Mononuclear cell (primary cell): Measurements from ENCODE around the gene ACOX3. TPM values are rescaled to one million over a fixed set of nuclear protein-coding genes. Genes with fewer than 3 reads are reported as not detected.

ENCODE experiments used
- H3K27me3 ChIP-seq: 2 replicates; pipeline ENCODE4 v1.6.0; 2011; ENCODE audit warnings: low read length, control low read depth; ENCODE audit not compliant: insufficient read depth
- H3K4me1 ChIP-seq: 2 replicates; pipeline ENCODE4 v1.5.1; 2011; ENCODE audit warnings: mild to moderate bottlenecking, low read length, control low read depth; ENCODE audit not compliant: insufficient read depth
- H3K4me3 ChIP-seq: 2 replicates; pipeline ENCODE4 v1.5.1; 2011; ENCODE audit warnings: mild to moderate bottlenecking, low read length, moderate library complexity
- H3K9me3 ChIP-seq: 2 replicates; pipeline ENCODE4 v1.5.1; 2011; ENCODE audit warnings: low read depth, mild to moderate bottlenecking, control low read depth, low read length
- total RNA-seq: library from RNA; depleted of rRNA; stranded (reverse); fragments of >200 nt; gene quantifications from one replicate; pipeline ENCODE4 v1.2.3, GENCODE V29; 2012

The ACOX3 gene
- total RNA-seq, 1 donor, result 5.1 TPM

DNA sequence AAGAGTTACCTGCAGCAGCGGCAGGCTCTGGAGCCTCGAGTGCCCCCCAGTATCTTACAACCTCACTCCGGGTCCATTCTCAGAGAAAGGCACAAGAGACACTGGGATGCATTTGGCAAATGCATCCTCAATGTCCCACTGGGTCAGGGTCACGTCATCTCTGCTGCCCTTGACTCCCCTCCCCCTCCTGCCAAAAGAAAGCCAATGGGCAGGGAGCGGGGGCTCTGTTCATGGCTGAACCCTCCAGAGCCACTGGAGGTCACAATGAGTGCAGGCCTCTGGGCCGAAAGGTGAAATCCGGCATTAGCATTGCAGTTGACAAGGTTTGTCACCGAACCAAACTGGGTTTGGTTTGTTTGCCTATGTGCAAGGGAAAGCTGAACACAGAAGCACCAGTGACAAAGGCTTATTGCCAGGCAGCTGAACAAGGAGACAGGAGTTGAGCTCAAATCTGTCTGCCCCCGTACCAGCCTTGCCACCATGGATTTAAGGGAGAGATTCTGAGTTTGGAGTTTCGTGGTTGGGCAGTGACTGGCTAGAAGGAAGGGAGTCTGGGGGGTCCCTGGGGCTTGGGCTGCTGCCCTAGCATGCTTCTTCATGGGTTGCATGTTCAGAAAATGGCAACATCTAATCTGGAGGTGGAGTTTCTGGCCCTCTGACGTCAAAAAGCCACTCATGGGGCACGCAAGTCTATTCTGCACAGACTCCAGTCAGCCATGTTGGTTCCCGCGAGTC, 106.6 kb downstream of the ACOX3 start:
- H3K27me3 ChIP-seq, result no peaks in the 10 kb centered on the region
- no peaks in the 10 kb centered on the region for H3K9me3 ChIP-seq

DNA sequence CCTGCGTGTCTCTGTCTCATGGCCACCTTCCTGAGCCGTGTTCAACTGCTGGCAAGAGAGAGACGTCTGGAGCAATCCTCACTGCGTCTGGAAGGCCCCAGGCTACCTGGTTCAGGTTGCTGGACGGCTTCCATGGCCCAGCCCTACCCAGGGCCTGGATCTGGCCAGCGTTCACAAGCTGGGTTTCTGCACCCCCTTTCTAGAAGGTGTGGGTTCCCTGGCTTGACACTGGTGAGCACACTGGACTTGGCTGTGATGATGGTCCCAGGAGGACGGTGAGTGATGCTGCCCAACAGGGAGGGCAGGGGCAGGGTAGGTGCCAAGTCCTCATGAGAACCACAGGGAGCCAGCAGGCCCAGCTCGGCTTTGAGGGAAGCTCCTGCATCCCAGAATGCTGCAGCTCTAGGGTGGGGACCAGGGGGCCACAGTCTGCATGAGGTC, 107.6 kb downstream of the ACOX3 start:
- Histone ChIP-seq H3K4me3 (no peak overlapping the region), H3K4me1 (no peaks in the 10 kb centered on the region), H3K27me3 (no peaks in the 10 kb centered on the region), H3K9me3 (no peaks in the 10 kb centered on the region)

More for the DNA sequence above, 106.6 kb downstream of the ACOX3 start:
- Histone ChIP-seq H3K4me3 (no peak overlapping the region), H3K4me1 (no peaks in the 10 kb centered on the region)

GRCh38 chr4:8332038-8332857, 108.3 kb downstream of the ACOX3 start:
- Histone ChIP-seq H3K4me3 (no peak overlapping the region), H3K4me1 (no peaks in the 10 kb centered on the region), H3K27me3 (no peaks in the 10 kb centered on the region), H3K9me3 (no peaks in the 10 kb centered on the region)

- Histone ChIP-seq H3K4me1 (no peaks in the 10 kb centered on the region), H3K4me3 (no peak overlapping the region), H3K9me3 (no peaks in the 10 kb centered on the region), H3K27me3 (no peaks in the 10 kb centered on the region)
Observed at GRCh38 chr4:8331575-8331955, 109.0 kb downstream of the ACOX3 start.

DNA sequence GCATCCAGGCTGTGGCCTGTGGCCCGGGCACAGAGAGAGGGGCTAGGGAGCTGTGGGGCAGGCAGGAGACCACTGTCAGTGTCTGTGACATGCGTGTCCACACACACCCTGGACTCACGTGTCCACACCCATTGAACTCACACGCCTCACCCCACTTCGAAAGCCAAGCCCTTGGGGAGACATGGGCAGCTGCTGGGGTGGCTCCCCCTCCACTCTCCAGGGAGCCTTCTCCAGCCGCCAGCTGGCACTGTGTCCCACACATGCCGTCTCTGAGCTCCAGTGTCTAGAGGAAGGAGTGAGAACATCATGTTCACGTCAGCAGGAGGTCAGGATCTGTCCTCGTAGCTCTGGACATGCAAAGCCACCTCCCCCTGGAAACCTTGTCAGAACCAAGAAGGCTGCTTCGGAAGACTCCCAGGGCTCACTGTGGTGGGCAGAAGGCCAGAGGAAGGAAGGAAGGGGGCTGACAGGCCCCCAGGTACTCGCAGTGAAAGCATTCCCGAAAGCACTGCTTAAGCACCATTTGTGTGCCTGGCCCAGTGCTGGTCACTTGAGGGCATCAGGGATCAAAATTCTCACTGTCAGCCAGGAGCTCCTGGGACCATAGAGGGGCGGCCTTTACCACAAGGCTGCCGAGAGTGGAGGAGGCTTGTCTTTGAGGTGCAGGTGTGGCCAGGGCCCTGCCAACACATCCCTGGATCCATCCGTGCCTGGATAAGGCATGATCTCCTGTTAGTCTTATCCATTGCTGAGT, 109.5 kb downstream of the ACOX3 start:
- Histone ChIP-seq H3K9me3 (no peaks in the 10 kb centered on the region), H3K4me1 (no peaks in the 10 kb centered on the region), H3K4me3 (no peak overlapping the region), H3K27me3 (no peaks in the 10 kb centered on the region)

DNA sequence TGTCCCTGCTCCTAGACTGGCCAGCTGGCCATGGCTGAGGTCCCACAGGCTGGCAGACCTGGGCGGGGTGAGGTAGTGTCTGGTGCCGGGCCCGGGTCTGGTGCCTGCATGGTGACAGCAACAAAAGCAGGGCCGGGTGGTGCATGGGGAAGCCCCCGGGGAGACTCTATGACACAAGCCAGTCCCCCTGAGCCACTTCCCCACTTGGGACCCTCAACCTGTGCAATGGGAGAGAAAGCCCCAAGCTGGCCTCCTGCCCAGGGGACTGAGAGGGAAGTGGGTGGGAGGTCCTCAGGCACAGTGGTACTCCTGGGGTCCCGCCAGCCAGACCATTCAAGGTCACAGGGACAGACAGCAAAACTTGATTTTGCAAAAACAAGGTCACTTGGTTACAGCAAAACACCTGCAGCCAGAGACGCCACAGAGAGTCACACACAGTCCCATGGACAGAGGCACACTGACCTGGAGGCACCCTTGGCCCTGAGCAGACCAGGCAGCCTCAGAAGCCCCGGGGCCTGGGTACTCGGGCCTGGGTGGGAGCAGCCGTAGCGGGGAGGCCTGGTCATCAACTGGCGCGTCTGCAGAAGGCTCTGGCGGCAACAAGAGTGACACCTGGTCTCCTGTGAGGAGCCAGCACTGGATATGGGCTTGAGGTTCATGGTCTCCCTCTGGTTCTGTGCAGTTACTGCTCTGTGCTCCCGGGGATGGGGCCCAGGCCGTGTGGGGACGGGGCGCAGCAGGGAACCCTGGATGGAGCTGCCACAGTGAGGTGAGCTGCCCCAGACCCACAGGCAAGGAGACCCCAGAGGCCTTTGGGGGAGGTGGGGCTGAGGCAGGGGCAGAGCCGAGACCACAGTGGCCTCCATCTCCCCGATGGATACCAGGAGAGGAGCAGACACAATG, 110.4 kb downstream of the ACOX3 start:
- no peaks in the 10 kb centered on the region for H3K27me3 ChIP-seq
- H3K4me3 ChIP-seq, result no peak overlapping the region
- H3K4me1 ChIP-seq, result no peaks in the 10 kb centered on the region
- H3K9me3 ChIP-seq, result no peaks in the 10 kb centered on the region

- H3K27me3 ChIP-seq, result no peaks in the 10 kb centered on the region
- no peaks in the 10 kb centered on the region for H3K4me1 ChIP-seq
- no peak overlapping the region for H3K4me3 ChIP-seq
Observed at GRCh38 chr4:8329560-8329858, 111.0 kb downstream of the ACOX3 start.

DNA sequence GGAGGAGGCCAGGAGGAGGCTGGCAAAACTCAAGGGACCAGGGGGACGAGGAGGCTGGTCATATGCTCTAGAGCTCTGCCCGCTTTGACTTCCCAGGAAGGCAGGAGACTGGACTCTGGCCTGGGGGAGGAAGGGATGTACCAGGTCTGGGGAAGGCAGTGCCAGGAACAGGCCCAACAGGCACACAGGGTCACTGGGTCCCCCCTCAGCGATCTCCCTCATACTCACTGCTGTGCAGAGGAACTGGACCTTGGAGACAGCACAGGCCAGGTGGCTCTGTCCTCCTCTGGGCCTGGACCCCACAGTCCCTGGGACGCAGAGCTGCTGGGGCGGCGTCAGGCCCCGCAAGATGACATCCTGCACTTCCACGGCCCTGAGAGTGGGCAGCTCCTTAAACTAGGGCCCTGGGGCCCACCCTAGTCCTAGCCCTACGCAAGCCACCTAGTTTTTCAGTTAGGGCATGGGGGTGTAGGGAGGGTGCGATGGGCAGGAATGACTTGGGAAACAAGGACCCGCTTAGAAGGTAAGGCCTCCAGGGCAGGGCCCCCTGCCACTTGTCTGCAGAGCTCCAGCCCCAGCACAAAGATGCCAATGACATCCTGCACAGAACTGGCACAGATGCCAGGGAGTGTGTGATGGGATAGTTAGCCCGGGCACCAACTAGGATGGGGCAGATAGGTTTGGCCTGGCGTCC, 111.5 kb downstream of the ACOX3 start:
- Histone ChIP-seq H3K9me3 (no peaks in the 10 kb centered on the region), H3K4me1 (no peaks in the 10 kb centered on the region), H3K27me3 (no peaks in the 10 kb centered on the region)

More at GRCh38 chr4:8329560-8329858, 111.0 kb downstream of the ACOX3 start:
- no peaks in the 10 kb centered on the region for H3K9me3 ChIP-seq

GRCh38 chr4:8328456-8328855, 112.1 kb downstream of the ACOX3 start:
- H3K4me1 ChIP-seq, result no peaks in the 10 kb centered on the region
- H3K27me3 ChIP-seq, result no peaks in the 10 kb centered on the region
- no peak overlapping the region for H3K4me3 ChIP-seq
- no peaks in the 10 kb centered on the region for H3K9me3 ChIP-seq

More for the DNA sequence above, 111.5 kb downstream of the ACOX3 start:
- H3K4me3 ChIP-seq, result no peak overlapping the region

DNA sequence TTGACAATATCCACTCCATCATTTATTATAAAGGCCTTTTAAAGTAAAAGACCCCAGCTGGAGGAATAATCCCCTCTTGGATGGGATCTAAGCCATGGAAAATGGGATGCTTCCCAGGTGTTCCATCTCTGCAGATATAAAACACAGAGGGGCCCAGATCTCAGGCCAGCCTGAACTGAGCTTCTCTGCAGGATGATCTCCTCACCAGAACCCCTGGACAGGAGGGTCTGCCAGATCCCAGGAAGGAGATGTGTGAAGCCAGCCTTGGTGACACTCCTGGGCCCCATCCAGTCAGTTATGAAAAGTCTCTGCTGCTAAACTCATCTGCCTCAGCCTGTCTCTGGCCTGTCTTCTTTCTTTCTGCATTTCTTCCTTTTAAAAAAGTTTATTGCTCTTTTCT, 114.3 kb downstream of the ACOX3 start:
- Histone ChIP-seq H3K4me1 (no peaks in the 10 kb centered on the region), H3K27me3 (no peaks in the 10 kb centered on the region), H3K4me3 (no peak overlapping the region), H3K9me3 (no peaks in the 10 kb centered on the region)

DNA sequence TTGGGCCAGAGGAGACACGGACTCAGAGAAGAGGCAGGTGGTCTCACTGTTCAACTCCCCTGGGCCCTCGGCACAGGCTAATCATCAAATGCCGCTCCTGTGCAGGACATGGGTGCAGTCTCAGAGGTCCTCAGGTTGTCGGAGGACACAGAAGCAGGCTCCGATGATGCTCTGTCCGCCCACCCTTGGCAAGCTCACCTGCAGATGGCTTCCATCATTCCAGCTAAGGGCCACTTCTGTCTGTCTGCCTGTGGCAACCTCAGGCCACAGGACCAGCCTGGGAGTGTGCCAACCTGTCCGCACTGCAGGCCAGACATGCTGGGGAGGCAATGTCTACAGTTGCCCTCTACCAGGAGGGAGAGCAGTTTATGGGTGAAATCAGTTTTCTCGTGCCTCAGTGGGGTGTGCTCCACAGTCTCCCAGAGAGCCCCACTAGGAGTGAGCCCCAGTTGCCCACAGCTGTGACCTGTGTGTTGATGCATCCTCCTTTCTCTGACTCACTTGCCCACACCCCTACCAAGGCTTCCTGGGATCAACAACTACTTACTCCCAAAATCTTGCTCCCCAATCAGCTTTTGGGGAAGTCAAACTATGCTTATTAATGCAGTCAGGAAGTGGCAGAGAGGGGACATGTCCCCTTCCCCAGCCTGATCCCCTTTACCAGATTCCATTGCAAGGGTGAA, 115.1 kb downstream of the ACOX3 start:
- Histone ChIP-seq H3K4me3 (no peak overlapping the region), H3K9me3 (no peaks in the 10 kb centered on the region), H3K27me3 (no peaks in the 10 kb centered on the region), H3K4me1 (no peaks in the 10 kb centered on the region)

GRCh38 chr4:8324640-8325239, 115.8 kb downstream of the ACOX3 start:
- Histone ChIP-seq H3K27me3 (no peaks in the 10 kb centered on the region), H3K9me3 (no peaks in the 10 kb centered on the region)

DNA sequence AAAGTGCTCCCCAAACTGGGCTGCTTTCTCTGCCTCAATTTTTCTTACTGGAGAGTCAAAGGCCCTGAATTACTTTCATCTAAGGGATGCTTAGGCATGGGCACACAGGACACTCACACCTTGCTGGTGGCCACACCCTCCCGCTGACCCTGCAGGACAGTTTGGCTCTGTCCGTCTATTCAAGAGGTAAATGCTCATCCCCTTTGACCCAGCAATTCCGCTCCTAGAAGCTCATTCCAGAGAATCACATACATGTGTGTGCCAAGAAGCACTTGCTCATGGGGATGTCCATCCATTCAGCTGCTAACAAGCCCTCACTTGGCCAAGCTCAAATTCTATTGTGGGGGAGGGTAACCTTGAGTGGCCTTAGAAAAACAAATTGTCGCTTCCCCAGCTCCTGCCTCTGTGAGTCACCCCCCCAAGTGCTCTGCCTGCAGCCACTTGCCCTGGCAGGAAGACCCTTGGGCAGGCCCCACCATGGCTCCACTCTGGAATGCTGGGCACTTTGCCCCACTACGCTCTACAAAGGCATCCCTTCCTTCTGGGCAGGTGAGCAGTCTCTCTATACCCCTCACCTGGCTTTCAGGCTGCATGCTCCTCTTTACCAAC, 116.5 kb downstream of the ACOX3 start:
- H3K4me1 ChIP-seq, result no peaks in the 10 kb centered on the region
- no peaks in the 10 kb centered on the region for H3K9me3 ChIP-seq
- no peak overlapping the region for H3K4me3 ChIP-seq
- no peaks in the 10 kb centered on the region for H3K27me3 ChIP-seq

More at GRCh38 chr4:8324640-8325239, 115.8 kb downstream of the ACOX3 start:
- Histone ChIP-seq H3K4me3 (no peak overlapping the region), H3K4me1 (no peaks in the 10 kb centered on the region)
